HG03175 (cell line): ENCODE measurements around the gene AKAP9.
"Not testable (repeated sequence)": the region's sequence is repeated elsewhere in the genome, so short reads cannot be mapped to it uniquely, and the experiment has no call there.

Experiments used
- ATAC-seq: cut with Tn5 transposase; IDR thresholded peaks from one replicate; pipeline ENCODE4 v1.9.1; 2021; ENCODE audit warnings: mild to moderate bottlenecking, moderate library complexity; ENCODE audit not compliant: unreplicated experiment

Gene AKAP9

GRCh38 chr7:92131093-92131492 lies 190.4 kb downstream of the AKAP9 start:
- no peak for ATAC-seq

GRCh38 chr7:92131764-92132330 lies 191.2 kb downstream of the AKAP9 start:
- ATAC-seq = no peak

- peak; percentile 22 for ATAC-seq
These were observed 192.6 kb downstream of the AKAP9 start for GRCh38 chr7:92133133-92133736.

- peak; percentile 30 for ATAC-seq
These were observed 193.1 kb downstream of the AKAP9 start for GRCh38 chr7:92133737-92134270.

GRCh38 chr7:92134271-92135051 lies 193.8 kb downstream of the AKAP9 start, which contains the start of gene CYP51A1:
CYP51A1 (minus strand) TSS chr7:92134477; CDS start chr7:92134364, 113 bp downstream.
- ATAC-seq = peak; percentile 86

GRCh38 chr7:92135052-92135889 lies 194.6 kb downstream of the AKAP9 start:
- no peak for ATAC-seq

GRCh38 chr7:92137557-92137956 lies 196.9 kb downstream of the AKAP9 start:
- no peak for ATAC-seq

GRCh38 chr7:92141161-92141560 lies 200.5 kb downstream of the AKAP9 start:
- ATAC-seq = no peak

GRCh38 chr7:92142791-92143190 lies 202.1 kb downstream of the AKAP9 start:
- ATAC-seq = not testable (repeated sequence)

GRCh38 chr7:92143192-92143880 lies 202.7 kb downstream of the AKAP9 start:
- not testable (repeated sequence) for ATAC-seq

- no peak for ATAC-seq
These were observed 209.1 kb downstream of the AKAP9 start for GRCh38 chr7:92149736-92150239.

- no peak for ATAC-seq
These were observed 209.9 kb downstream of the AKAP9 start for GRCh38 chr7:92150450-92151017.

GRCh38 chr7:92155108-92155739 lies 214.6 kb downstream of the AKAP9 start:
- no peak for ATAC-seq

- no peak for ATAC-seq
These were observed 216.3 kb downstream of the AKAP9 start for GRCh38 chr7:92156990-92157389.

GRCh38 chr7:92158660-92159575 lies 218.3 kb downstream of the AKAP9 start:
- peak; percentile 78 for ATAC-seq
